Mononuclear cell (primary cell): ENCODE results near the gene CEP85L. TPM values are rescaled to one million over a fixed set of nuclear protein-coding genes. Genes with fewer than 3 reads are reported as not detected.

Source experiments
- H3K27me3 ChIP-seq: 2 replicates; pipeline ENCODE4 v1.6.0; 2011; ENCODE audit warnings: low read length, control low read depth; ENCODE audit not compliant: insufficient read depth
- H3K4me1 ChIP-seq: 2 replicates; pipeline ENCODE4 v1.5.1; 2011; ENCODE audit warnings: mild to moderate bottlenecking, low read length, control low read depth; ENCODE audit not compliant: insufficient read depth
- H3K4me3 ChIP-seq: 2 replicates; pipeline ENCODE4 v1.5.1; 2011; ENCODE audit warnings: mild to moderate bottlenecking, low read length, moderate library complexity
- H3K9me3 ChIP-seq: 2 replicates; pipeline ENCODE4 v1.5.1; 2011; ENCODE audit warnings: low read depth, mild to moderate bottlenecking, control low read depth, low read length
- total RNA-seq: library from RNA; depleted of rRNA; stranded (reverse); fragments of >200 nt; gene quantifications from one replicate; pipeline ENCODE4 v1.2.3, GENCODE V29; 2012

Gene CEP85L
- total RNA-seq, 1 donor: 75.5 TPM

- Histone ChIP-seq H3K4me3 (no peak overlapping the region), H3K9me3 (no peaks in the 10 kb centered on the region), H3K27me3 (no peaks in the 10 kb centered on the region), H3K4me1 (peaks cover 11% of the 10 kb centered on the region)
These were observed 64.5 kb downstream of the CEP85L start for GRCh38 chr6:118586746-118587485.

- H3K4me3 ChIP-seq: no peak overlapping the region
- H3K27me3 ChIP-seq: no peaks in the 10 kb centered on the region
- peaks cover 27% of the 10 kb centered on the region for H3K4me1 ChIP-seq
- no peaks in the 10 kb centered on the region for H3K9me3 ChIP-seq
These were observed 66.5 kb downstream of the CEP85L start for GRCh38 chr6:118584911-118585310.

- Histone ChIP-seq H3K4me3 (no peak overlapping the region), H3K27me3 (no peaks in the 10 kb centered on the region), H3K4me1 (peaks cover 27% of the 10 kb centered on the region), H3K9me3 (peaks cover 10% of the 10 kb centered on the region)
These were observed 69.9 kb downstream of the CEP85L start for GRCh38 chr6:118581489-118581959.

- H3K27me3 ChIP-seq: no peaks in the 10 kb centered on the region
- no peak overlapping the region for H3K4me3 ChIP-seq
- H3K9me3 ChIP-seq: peaks cover 11% of the 10 kb centered on the region
- H3K4me1 ChIP-seq: peaks cover 27% of the 10 kb centered on the region
These were observed 70.6 kb downstream of the CEP85L start for GRCh38 chr6:118580585-118581419.

- Histone ChIP-seq H3K4me3 (no peak overlapping the region), H3K27me3 (no peaks in the 10 kb centered on the region), H3K4me1 (peaks cover 27% of the 10 kb centered on the region), H3K9me3 (peaks cover 21% of the 10 kb centered on the region)
These were observed 71.6 kb downstream of the CEP85L start for GRCh38 chr6:118579786-118580185.

- no peak overlapping the region for H3K4me3 ChIP-seq
- peaks cover 32% of the 10 kb centered on the region for H3K9me3 ChIP-seq
- H3K27me3 ChIP-seq: no peaks in the 10 kb centered on the region
- H3K4me1 ChIP-seq: peaks cover 27% of the 10 kb centered on the region
These were observed 72.8 kb downstream of the CEP85L start for GRCh38 chr6:118578617-118579016.

GRCh38 chr6:118577972-118578371, 73.4 kb downstream of the CEP85L start:
- peaks cover 26% of the 10 kb centered on the region for H3K4me1 ChIP-seq
- no peaks in the 10 kb centered on the region for H3K27me3 ChIP-seq
- H3K4me3 ChIP-seq: no peak overlapping the region
- H3K9me3 ChIP-seq: peaks cover 38% of the 10 kb centered on the region

GRCh38 chr6:118574051-118574865, 77.1 kb downstream of the CEP85L start:
- H3K27me3 ChIP-seq: no peaks in the 10 kb centered on the region
- H3K4me3 ChIP-seq: no peak overlapping the region
- no peaks in the 10 kb centered on the region for H3K4me1 ChIP-seq
- peaks cover 38% of the 10 kb centered on the region for H3K9me3 ChIP-seq

GRCh38 chr6:118571121-118571520, 80.3 kb downstream of the CEP85L start:
- Histone ChIP-seq H3K4me1 (no peaks in the 10 kb centered on the region), H3K9me3 (peaks cover 28% of the 10 kb centered on the region), H3K27me3 (no peaks in the 10 kb centered on the region), H3K4me3 (no peak overlapping the region)

- no peaks in the 10 kb centered on the region for H3K4me1 ChIP-seq
- no peaks in the 10 kb centered on the region for H3K27me3 ChIP-seq
- H3K9me3 ChIP-seq: peaks cover 14% of the 10 kb centered on the region
- H3K4me3 ChIP-seq: no peak overlapping the region
These were observed 81.9 kb downstream of the CEP85L start for GRCh38 chr6:118569498-118569897.

GRCh38 chr6:118567974-118568373, 83.4 kb downstream of the CEP85L start:
- Histone ChIP-seq H3K9me3 (no peaks in the 10 kb centered on the region), H3K4me3 (no peak overlapping the region), H3K4me1 (no peaks in the 10 kb centered on the region), H3K27me3 (no peaks in the 10 kb centered on the region)

- Histone ChIP-seq H3K4me1 (no peaks in the 10 kb centered on the region), H3K9me3 (no peaks in the 10 kb centered on the region), H3K4me3 (no peak overlapping the region), H3K27me3 (no peaks in the 10 kb centered on the region)
These were observed 86.0 kb downstream of the CEP85L start for GRCh38 chr6:118565311-118565960.

- peaks cover 6% of the 10 kb centered on the region for H3K4me1 ChIP-seq
- H3K9me3 ChIP-seq: no peaks in the 10 kb centered on the region
- no peak overlapping the region for H3K4me3 ChIP-seq
- H3K27me3 ChIP-seq: no peaks in the 10 kb centered on the region
These were observed 88.4 kb downstream of the CEP85L start for GRCh38 chr6:118562959-118563358.

- peaks cover 9% of the 10 kb centered on the region for H3K4me1 ChIP-seq
- H3K27me3 ChIP-seq: no peaks in the 10 kb centered on the region
- no peak overlapping the region for H3K4me3 ChIP-seq
- H3K9me3 ChIP-seq: no peaks in the 10 kb centered on the region
These were observed 89.1 kb downstream of the CEP85L start for GRCh38 chr6:118562248-118562647.
